SJCRH30 (cell line): ENCODE results near the gene MET. TPM values are rescaled to one million over a fixed set of nuclear protein-coding genes. Genes with fewer than 3 reads are reported as not detected.
"Not testable (repeated sequence)": the region's sequence is repeated elsewhere in the genome, so short reads cannot be mapped to it uniquely, and the experiment has no call there.

Source experiments
- DNase-seq, 2 experiments: peaks; one replicate each; pipeline ENCODE4 v3.0.0-alpha.2; 2015 to 2020
- H3K27ac ChIP-seq: fragments of 250-450 bp; sonication (Bioruptor Pico); 2 replicates; pipeline ENCODE4 v1.5.1; 2020; ENCODE audit warnings: mild to moderate bottlenecking, moderate library complexity
- H3K27me3 ChIP-seq: fragments of 250-450 bp; sonication (Bioruptor Pico); 2 replicates; pipeline ENCODE4 v1.5.1; 2020; ENCODE audit warnings: mild to moderate bottlenecking, moderate library complexity
- H3K36me3 ChIP-seq: fragments of 250-450 bp; sonication (Bioruptor Pico); 2 replicates; pipeline ENCODE4 v1.5.1; 2020; ENCODE audit warnings: mild to moderate bottlenecking, moderate library complexity
- H3K4me1 ChIP-seq: fragments of 250-450 bp; sonication (Bioruptor Pico); 2 replicates; pipeline ENCODE4 v1.5.1; 2020; ENCODE audit warnings: mild to moderate bottlenecking, moderate library complexity
- H3K4me3 ChIP-seq: fragments of 250-450 bp; sonication (Bioruptor Pico); 2 replicates; pipeline ENCODE4 v1.5.1; 2020; ENCODE audit warnings: mild to moderate bottlenecking, moderate library complexity
- H3K9me3 ChIP-seq: fragments of 250-450 bp; sonication (Bioruptor Pico); replicated peaks from 2 replicates; pipeline ENCODE4 v1.5.1; 2020; ENCODE audit warnings: mild to moderate bottlenecking, moderate library complexity
- total RNA-seq: library from RNA; depleted of rRNA; stranded (reverse); fragments of >200 nt; shearing (Covaris generic); gene quantifications from 2 replicates; pipeline ENCODE4 v1.2.3, GENCODE V29; 2014

The MET gene
- total RNA-seq, 1 experiment from 2014 or later: 129 TPM

DNA sequence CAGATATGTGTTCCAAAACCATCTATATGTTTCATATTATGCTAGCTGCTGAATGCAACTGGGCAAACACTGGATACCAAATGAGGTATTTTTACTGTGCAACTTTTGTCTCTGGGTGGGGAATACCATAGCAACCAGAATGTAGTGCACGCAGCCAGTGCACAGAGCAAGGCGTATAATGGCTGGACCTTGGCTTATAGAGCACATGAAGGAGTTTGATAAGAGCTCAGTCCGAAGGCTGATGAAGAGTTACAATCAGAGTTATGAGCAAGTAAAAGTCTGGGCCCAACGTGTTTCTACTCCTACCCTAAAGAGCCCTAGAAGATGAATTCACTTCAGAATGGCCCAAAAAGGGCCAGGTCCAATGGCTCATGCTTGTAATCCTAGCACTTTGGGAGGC, 82.2 kb downstream of the MET start:
- no peaks in the 10 kb centered on the region for H3K27me3 ChIP-seq
- H3K36me3 ChIP-seq: peaks cover 54% of the 10 kb centered on the region
- DNase-seq: no peak
- H3K4me1 ChIP-seq: peaks cover 4% of the 10 kb centered on the region
- no peak overlapping the region for H3K27ac ChIP-seq
- no peak overlapping the region for H3K4me3 ChIP-seq
- H3K9me3 ChIP-seq: peaks cover 2% of the 10 kb centered on the region; the same call in 1 of the 2 replicates

DNA sequence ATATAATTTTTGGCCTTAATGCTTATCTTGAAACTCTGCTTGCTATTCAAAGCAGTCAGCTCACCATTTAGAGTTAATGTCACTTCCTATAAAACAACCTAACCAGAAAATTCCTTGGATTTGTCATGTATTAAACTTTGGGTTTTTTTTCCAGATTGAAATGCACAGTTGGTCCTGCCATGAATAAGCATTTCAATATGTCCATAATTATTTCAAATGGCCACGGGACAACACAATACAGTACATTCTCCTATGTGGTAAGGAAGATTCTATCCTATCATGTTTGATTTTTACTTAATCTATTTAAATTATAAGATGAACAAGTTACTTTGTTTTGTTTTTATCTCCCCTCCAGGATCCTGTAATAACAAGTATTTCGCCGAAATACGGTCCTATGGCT, 85.3 kb downstream of the MET start:
- no peak overlapping the region for H3K27ac ChIP-seq
- DNase-seq: no peak
- no peaks in the 10 kb centered on the region for H3K9me3 ChIP-seq
- H3K36me3 ChIP-seq: peaks cover 75% of the 10 kb centered on the region
- peaks cover 9% of the 10 kb centered on the region for H3K4me1 ChIP-seq
- no peak overlapping the region for H3K4me3 ChIP-seq
- no peaks in the 10 kb centered on the region for H3K27me3 ChIP-seq

- not testable (repeated sequence) for H3K27me3 ChIP-seq, DNase-seq, H3K9me3 ChIP-seq, H3K4me3 ChIP-seq, H3K27ac ChIP-seq
- peaks cover 73% of the 10 kb centered on the region for H3K36me3 ChIP-seq
- peaks cover 14% of the 10 kb centered on the region; the same call in 1 of the 2 replicates for H3K4me1 ChIP-seq
Measured at GRCh38 chr7:116759642-116760041, 87.6 kb downstream of the MET start.

- peak in 1 of 2 experiments; percentile 63 for DNase-seq
- Histone ChIP-seq H3K27me3 (no peaks in the 10 kb centered on the region), H3K27ac (no peak overlapping the region), H3K36me3 (peaks cover 62% of the 10 kb centered on the region), H3K4me1 (peaks cover 21% of the 10 kb centered on the region), H3K9me3 (no peaks in the 10 kb centered on the region), H3K4me3 (no peak overlapping the region)
Measured at GRCh38 chr7:116762971-116763370, 91.0 kb downstream of the MET start.

DNA sequence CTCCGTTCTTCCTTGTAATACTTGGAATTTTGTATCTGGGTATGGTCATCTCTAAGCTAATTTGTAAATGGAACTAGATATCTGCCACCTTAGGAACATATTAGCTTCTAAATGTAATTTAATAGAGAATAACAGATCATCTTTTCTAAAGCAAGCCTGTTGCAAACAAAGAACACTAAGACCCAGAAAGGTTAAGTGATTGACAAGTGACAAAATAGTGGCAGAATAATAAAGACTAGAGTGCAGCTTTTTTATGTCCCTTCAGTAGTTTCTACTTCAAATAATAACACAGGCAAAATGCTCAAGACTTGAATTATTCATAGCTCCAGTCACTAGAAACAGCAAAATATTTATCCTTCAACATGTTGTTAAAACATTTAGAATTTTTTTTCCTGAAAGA, 91.7 kb downstream of the MET start:
- no peak for DNase-seq
- Histone ChIP-seq H3K9me3 (no peaks in the 10 kb centered on the region), H3K4me1 (peaks cover 21% of the 10 kb centered on the region), H3K27me3 (no peaks in the 10 kb centered on the region), H3K27ac (no peak overlapping the region), H3K36me3 (peaks cover 62% of the 10 kb centered on the region), H3K4me3 (no peak overlapping the region)

- Histone ChIP-seq H3K27ac (no peak overlapping the region), H3K9me3 (no peaks in the 10 kb centered on the region), H3K36me3 (peaks cover 63% of the 10 kb centered on the region), H3K4me1 (peaks cover 16% of the 10 kb centered on the region), H3K27me3 (no peaks in the 10 kb centered on the region), H3K4me3 (no peak overlapping the region)
- DNase-seq: no peak
Measured at GRCh38 chr7:116766881-116767280, 94.9 kb downstream of the MET start.

- Histone ChIP-seq H3K4me1 (peaks cover 7% of the 10 kb centered on the region), H3K9me3 (no peaks in the 10 kb centered on the region), H3K27me3 (no peaks in the 10 kb centered on the region), H3K36me3 (peaks cover 75% of the 10 kb centered on the region), H3K27ac (no peak overlapping the region), H3K4me3 (no peak overlapping the region)
- no peak for DNase-seq
Measured at GRCh38 chr7:116769546-116769945, 97.5 kb downstream of the MET start.

DNA sequence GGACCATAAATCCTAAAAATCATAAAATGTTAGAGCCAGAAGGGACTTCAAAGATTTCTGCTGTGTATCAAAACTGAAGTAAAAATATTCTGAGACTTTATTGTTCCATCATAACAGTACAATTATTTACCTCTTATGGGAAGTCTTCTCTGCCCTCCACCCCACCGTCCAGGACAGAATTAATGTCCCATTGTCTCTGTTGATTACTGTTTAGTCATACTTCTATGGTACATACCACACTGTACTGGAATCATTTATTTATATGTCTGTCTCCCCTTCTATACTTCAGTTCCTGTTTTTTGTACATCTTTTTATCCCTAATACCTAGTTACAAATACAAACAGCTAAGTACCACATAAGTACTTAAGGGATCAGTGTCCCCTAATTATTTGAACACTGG, 98.9 kb downstream of the MET start:
- H3K9me3 ChIP-seq: no peaks in the 10 kb centered on the region
- H3K27ac ChIP-seq: no peak overlapping the region
- no peak overlapping the region for H3K4me3 ChIP-seq
- H3K27me3 ChIP-seq: no peaks in the 10 kb centered on the region
- H3K4me1 ChIP-seq: peaks cover 2% of the 10 kb centered on the region; the same call in 1 of the 2 replicates
- H3K36me3 ChIP-seq: peaks cover 78% of the 10 kb centered on the region
- DNase-seq: no peak

DNA sequence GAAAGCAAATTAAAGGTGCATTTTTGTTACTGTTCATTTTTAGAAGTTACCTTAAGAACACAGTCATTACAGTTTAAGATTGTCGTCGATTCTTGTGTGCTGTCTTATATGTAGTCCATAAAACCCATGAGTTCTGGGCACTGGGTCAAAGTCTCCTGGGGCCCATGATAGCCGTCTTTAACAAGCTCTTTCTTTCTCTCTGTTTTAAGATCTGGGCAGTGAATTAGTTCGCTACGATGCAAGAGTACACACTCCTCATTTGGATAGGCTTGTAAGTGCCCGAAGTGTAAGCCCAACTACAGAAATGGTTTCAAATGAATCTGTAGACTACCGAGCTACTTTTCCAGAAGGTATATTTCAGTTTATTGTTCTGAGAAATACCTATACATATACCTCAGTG, 99.6 kb downstream of the MET start:
- H3K9me3 ChIP-seq: no peaks in the 10 kb centered on the region
- no peak for DNase-seq
- no peak overlapping the region for H3K4me3 ChIP-seq
- H3K4me1 ChIP-seq: peaks cover 5% of the 10 kb centered on the region
- H3K27me3 ChIP-seq: no peaks in the 10 kb centered on the region
- H3K36me3 ChIP-seq: peaks cover 79% of the 10 kb centered on the region
- no peak overlapping the region for H3K27ac ChIP-seq

DNA sequence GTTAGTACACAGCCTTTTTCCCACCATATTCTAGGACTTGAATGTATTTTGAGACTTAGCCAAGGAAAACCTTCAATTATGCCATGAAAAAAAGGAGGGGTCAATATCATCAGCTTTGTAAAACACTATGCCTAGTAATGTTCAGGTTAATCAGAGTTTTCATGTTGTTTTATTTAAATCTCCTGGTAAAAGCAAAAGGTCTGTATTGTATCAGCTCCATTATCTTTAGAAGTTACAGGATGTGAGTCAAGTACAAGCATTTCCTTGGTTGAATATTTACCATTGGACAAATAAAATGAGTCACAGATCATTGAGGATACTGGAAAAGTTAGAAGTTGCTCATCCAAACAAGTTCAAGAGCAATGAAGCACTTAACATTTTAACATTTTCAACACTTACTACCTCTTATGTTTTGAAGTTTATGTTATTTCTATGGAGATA, 100.4 kb downstream of the MET start:
- Histone ChIP-seq H3K4me3 (no peak overlapping the region), H3K36me3 (peaks cover 87% of the 10 kb centered on the region), H3K9me3 (no peaks in the 10 kb centered on the region), H3K27ac (no peak overlapping the region), H3K4me1 (peaks cover 12% of the 10 kb centered on the region), H3K27me3 (no peaks in the 10 kb centered on the region)
- DNase-seq: no peak

GRCh38 chr7:116772926-116773749, 101.1 kb downstream of the MET start:
- no peak for DNase-seq
- Histone ChIP-seq H3K4me3 (no peak overlapping the region), H3K36me3 (peaks cover 92% of the 10 kb centered on the region), H3K4me1 (peaks cover 19% of the 10 kb centered on the region), H3K27ac (no peak overlapping the region), H3K27me3 (no peaks in the 10 kb centered on the region), H3K9me3 (no peaks in the 10 kb centered on the region)

- Histone ChIP-seq H3K4me3 (no peak overlapping the region), H3K4me1 (peaks cover 48% of the 10 kb centered on the region), H3K9me3 (no peaks in the 10 kb centered on the region), H3K27ac (no peak overlapping the region), H3K27me3 (no peaks in the 10 kb centered on the region), H3K36me3 (peaks cover 90% of the 10 kb centered on the region)
- DNase-seq: no peak
Measured at GRCh38 chr7:116776046-116776445, 104.0 kb downstream of the MET start.

GRCh38 chr7:116776610-116777289, 104.8 kb downstream of the MET start:
- Histone ChIP-seq H3K9me3 (no peaks in the 10 kb centered on the region), H3K4me1 (peaks cover 55% of the 10 kb centered on the region), H3K27me3 (no peaks in the 10 kb centered on the region), H3K27ac (no peak overlapping the region), H3K4me3 (no peak overlapping the region), H3K36me3 (peaks cover 83% of the 10 kb centered on the region)
- no peak for DNase-seq

DNA sequence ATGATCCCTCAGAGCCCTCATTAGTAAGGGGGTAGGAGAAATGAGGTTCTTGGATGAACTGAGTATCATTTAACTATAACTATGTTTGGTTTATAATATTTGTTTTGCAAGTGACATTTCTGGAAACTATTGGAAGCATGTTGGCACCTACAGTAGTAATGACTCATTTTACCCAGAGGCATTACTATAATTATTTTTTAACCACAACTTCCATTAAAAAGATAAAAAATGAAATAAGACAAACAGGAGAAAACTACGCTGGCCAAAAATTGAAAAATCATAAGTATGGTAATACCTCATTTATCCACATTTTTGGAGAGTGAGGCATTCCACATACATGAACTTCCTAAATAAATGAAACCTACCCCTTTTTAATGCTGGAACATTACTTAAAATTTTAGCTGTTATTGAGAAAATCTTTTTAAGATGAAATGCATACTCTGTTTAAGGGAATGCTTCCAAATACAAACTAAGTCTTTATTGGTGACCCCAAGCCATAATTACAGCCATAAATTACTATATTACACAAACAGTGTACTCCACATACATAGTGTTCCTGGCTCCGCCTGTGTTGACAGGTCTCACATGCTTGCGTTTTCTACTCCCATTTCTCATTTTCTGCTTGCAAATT, 105.8 kb downstream of the MET start:
- Histone ChIP-seq H3K27me3 (no peaks in the 10 kb centered on the region), H3K27ac (no peak overlapping the region), H3K4me1 (peaks cover 62% of the 10 kb centered on the region), H3K4me3 (no peak overlapping the region), H3K36me3 (peaks cover 72% of the 10 kb centered on the region), H3K9me3 (no peaks in the 10 kb centered on the region)
- DNase-seq: no peak

- Histone ChIP-seq H3K4me3 (no peak overlapping the region), H3K27ac (no peak overlapping the region; the same call in 1 of the 2 replicates), H3K36me3 (peaks cover 66% of the 10 kb centered on the region), H3K4me1 (peaks cover 75% of the 10 kb centered on the region), H3K9me3 (no peaks in the 10 kb centered on the region), H3K27me3 (no peaks in the 10 kb centered on the region)
- DNase-seq: peak; percentile 54 to 79
Measured at GRCh38 chr7:116779216-116779615, 107.2 kb downstream of the MET start.
